ENCODE measurements around the gene RBM12. TPM values are rescaled to one million over a fixed set of nuclear protein-coding genes. Genes with fewer than 3 reads are reported as not detected.

Gene RBM12
- polyA plus RNA-seq, 1 experiment, result 54.4 TPM

DNA sequence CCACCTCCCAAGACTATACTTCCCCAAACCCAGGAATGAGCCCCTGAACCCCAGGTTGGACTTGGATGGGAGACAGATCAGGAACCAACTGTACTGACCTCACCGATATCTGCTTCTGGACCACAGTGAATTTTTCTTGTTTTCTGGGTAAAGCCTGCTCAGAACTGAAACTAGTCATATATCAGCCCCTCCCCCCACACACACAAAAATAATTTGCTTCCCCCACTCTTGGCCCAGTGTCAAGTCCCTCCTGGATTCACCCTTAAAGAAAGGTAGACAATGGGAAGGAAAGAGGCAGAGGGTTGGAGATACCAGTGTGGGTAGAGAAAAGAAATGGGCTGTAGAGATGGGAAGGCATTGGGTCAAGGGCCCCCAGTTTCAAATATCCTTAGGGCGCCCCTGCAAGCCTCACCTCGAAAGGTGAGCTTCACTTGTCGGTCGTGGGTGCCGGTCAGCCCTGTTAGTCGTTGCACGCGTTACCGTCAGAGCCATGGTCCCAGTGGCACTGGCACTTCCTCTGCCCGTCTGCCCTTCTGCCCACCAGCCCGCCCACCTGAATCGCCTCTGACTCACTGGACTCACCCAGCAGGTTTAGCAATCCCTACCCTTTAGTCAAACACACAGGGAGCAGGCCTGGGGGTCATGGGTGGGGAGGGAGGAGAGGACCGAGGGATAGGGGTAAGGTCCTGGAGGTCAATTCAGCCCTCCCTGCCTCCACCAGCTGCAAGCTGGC, 57.5 kb downstream of the RBM12 start:
- DNase-seq (ENCODE audit: low read depth), result no peak
- H3K27me3 ChIP-seq (ENCODE audit: control insufficient read depth, insufficient read depth, low read length), result peaks cover 1% of the 10 kb centered on the region; the same call in 1 of the 2 replicates
- H3K4me3 ChIP-seq (ENCODE audit: low read depth, low read length), result no peak overlapping the region
- TF ChIP-seq, protein P1, sequence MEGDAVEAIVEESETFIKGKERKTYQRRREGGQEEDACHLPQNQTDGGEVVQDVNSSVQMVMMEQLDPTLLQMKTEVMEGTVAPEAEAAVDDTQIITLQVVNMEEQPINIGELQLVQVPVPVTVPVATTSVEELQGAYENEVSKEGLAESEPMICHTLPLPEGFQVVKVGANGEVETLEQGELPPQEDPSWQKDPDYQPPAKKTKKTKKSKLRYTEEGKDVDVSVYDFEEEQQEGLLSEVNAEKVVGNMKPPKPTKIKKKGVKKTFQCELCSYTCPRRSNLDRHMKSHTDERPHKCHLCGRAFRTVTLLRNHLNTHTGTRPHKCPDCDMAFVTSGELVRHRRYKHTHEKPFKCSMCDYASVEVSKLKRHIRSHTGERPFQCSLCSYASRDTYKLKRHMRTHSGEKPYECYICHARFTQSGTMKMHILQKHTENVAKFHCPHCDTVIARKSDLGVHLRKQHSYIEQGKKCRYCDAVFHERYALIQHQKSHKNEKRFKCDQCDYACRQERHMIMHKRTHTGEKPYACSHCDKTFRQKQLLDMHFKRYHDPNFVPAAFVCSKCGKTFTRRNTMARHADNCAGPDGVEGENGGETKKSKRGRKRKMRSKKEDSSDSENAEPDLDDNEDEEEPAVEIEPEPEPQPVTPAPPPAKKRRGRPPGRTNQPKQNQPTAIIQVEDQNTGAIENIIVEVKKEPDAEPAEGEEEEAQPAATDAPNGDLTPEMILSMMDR (IDR thresholded peaks at IDR 0.05; ENCODE audit: insufficient read depth, low read depth, low read length), result no peak
- POLR2A ChIA-PET, result no interaction called here
- CTCF ChIA-PET, result interaction anchor here (0.6 kb wide), 1 partner anchor 13 kb away, joined by 4 read pairs; no protein-coding TSS in a partner anchor
- H3K36me3 ChIP-seq (ENCODE audit: control insufficient read depth, insufficient read depth, low read length), result no peaks in the 10 kb centered on the region

DNA sequence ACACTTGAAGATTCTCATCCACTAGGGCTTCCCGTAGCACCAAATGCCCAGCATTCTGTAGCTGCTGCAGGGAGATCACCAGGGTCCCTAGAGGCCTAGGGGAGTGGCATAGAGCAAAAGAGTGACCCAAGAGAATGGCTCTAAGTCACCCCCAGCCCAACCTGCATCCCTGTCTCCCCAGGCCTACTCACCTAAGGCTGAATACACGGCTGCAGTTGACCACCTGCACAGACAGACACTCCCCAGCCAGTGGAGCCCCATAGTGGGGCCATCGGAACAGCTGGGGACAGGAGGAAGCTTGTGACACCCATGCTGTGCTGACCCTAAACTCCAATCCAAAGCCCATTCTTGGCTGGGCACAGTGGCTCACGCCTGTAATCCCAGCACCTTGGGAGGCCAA, 58.6 kb downstream of the RBM12 start:
- ChIA-PET CTCF (interaction anchor here (2.2 to 3.0 kb wide), 2 partner anchors 7 to 10 kb away, joined by 9 to 12 read pairs; partner anchors contain the start of gene SPAG4), POLR2A (interaction anchor here (0.6 kb wide), 1 partner anchor 10 kb away, joined by 8 read pairs; the partner anchor contains the start of gene SPAG4)
- TF ChIP-seq, protein P1 (IDR thresholded peaks at IDR 0.05; ENCODE audit: insufficient read depth, low read depth, low read length), result no peak
- DNase-seq (ENCODE audit: low read depth), result no peak
- H3K4me3 ChIP-seq (ENCODE audit: low read depth, low read length), result no peak overlapping the region
- no peaks in the 10 kb centered on the region for H3K36me3 ChIP-seq (ENCODE audit: control insufficient read depth, insufficient read depth, low read length)
- H3K27me3 ChIP-seq (ENCODE audit: control insufficient read depth, insufficient read depth, low read length), result peaks cover 2% of the 10 kb centered on the region; the same call in 1 of the 2 replicates

DNA sequence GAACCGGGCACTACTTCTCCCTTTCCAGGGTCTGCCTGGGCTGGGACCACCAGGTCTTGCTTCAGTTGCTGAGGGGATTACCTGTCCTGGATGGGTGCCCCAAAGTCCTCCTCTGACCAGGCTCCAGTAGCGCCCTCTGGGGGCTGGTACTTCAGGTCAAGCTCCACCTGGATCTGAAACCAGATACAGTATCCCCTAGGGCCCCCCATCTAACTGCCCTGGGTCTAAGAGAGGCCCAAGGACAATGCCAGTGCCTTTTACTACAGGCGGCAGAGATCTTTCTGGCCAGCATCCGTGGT, 60.3 kb downstream of the RBM12 start:
- no peak overlapping the region for H3K4me3 ChIP-seq (ENCODE audit: low read depth, low read length)
- TF ChIP-seq, protein P1 (IDR thresholded peaks at IDR 0.05; ENCODE audit: insufficient read depth, low read depth, low read length), result peak; percentile 39
- no peaks in the 10 kb centered on the region for H3K36me3 ChIP-seq (ENCODE audit: control insufficient read depth, insufficient read depth, low read length)
- peaks cover 7% of the 10 kb centered on the region for H3K27me3 ChIP-seq (ENCODE audit: control insufficient read depth, insufficient read depth, low read length)
- CTCF ChIA-PET, result interaction anchor here (1.3 to 3.0 kb wide), 6 partner anchors 9 to 350 kb away, joined by 3 to 12 read pairs (median 6); partner anchors contain the start of genes SCAND1 and SPAG4
- POLR2A ChIA-PET, result no interaction called here
- DNase-seq (ENCODE audit: low read depth), result no peak

DNA sequence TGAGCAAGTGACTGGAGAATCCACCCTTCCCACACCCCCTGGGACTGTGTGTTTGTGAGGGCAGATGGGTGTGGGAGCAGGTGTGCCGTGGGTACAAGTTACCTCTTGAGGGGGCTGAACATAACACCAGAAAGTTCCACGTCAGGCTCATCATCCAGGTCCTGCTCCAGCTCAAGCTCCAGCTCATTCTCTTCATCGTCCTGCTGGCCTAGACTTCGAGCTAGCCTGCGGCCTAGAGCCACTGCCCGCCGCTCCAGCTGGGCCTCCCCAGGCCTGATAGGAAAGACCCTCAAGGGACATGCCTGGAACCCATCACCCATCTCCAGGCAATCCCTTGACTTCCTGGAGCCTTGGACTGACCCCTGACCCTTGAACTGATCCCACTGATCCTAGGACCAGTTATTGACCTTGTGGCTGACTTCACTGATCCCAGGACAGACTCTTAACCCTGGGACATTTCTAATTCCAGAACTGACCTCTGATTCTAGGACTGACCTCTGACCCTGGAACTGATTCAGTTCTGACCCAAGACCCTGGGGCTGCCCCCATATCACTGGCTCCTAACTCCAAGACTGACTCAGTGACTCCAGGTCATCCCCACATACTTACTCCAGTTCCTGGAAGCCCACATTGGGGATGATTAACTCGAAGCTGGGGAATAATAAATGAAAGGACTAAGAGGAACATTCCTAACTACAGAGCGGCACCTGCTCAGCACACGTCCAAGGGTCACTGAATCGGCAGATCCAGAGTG, 60.8 kb downstream of the RBM12 start:
- TF ChIP-seq, protein P1 (IDR thresholded peaks at IDR 0.05; ENCODE audit: insufficient read depth, low read depth, low read length), result no peak
- no peaks in the 10 kb centered on the region for H3K36me3 ChIP-seq (ENCODE audit: control insufficient read depth, insufficient read depth, low read length)
- CTCF ChIA-PET, result interaction anchor here (1.3 to 3.0 kb wide), 6 partner anchors 10 to 351 kb away, joined by 3 to 12 read pairs (median 6); partner anchors contain the start of genes SCAND1 and SPAG4
- DNase-seq (ENCODE audit: low read depth), result no peak
- POLR2A ChIA-PET, result no interaction called here
- H3K4me3 ChIP-seq (ENCODE audit: low read depth, low read length), result no peak overlapping the region
- peaks cover 7% of the 10 kb centered on the region for H3K27me3 ChIP-seq (ENCODE audit: control insufficient read depth, insufficient read depth, low read length)

DNA sequence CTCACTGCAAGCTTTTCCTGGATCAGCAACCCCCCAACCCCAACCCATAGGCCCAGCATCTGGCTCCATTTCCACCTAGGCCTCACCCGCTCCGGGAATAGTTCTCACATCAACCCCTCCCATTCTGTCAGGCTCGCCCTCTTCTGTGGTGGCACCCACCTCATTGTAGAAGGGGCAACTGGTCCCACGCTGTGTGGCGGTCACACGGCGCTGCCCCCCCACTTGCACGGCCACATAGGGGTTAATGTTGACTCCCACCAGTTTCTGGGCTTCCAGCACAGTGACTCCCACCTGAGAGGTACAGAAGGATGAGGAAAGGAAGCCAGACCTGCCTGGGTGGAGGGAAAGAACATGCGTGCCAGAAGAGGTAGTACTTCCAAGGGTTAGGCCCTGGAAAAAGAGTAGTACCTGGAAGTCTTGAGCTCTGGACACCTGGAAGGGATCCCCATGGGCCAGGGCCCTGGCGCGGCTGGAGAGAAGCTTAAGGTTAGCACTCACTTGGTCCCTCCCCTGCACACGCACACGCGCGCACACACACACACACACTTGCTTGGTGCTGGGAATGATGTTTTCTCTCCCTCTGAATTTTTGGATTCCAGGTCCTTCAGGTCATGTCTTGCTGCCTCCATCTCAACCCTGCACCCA, 61.7 kb downstream of the RBM12 start:
- DNase-seq (ENCODE audit: low read depth), result no peak
- ChIA-PET POLR2A (no interaction called here), CTCF (interaction anchor here (3.0 kb wide), 1 partner anchor 11 kb away, joined by 9 read pairs; no protein-coding TSS in a partner anchor)
- Histone ChIP-seq H3K27me3 (ENCODE audit: control insufficient read depth, insufficient read depth, low read length) (peaks cover 9% of the 10 kb centered on the region), H3K4me3 (ENCODE audit: low read depth, low read length) (no peak overlapping the region), H3K36me3 (ENCODE audit: control insufficient read depth, insufficient read depth, low read length) (no peaks in the 10 kb centered on the region)
- TF ChIP-seq, protein P1 (IDR thresholded peaks at IDR 0.05; ENCODE audit: insufficient read depth, low read depth, low read length), result no peak

Measured in BJ (cell line).